ENCODE measurements around the gene GATA5. TPM values are rescaled to one million over a fixed set of nuclear protein-coding genes. Genes with fewer than 3 reads are reported as not detected.

Gene GATA5
- total and polyA plus RNA-seq, 10 of the 15 experiments (the other 5 are each of a cell fraction or from before 2014, with no cell fraction given) = not detected

DNA sequence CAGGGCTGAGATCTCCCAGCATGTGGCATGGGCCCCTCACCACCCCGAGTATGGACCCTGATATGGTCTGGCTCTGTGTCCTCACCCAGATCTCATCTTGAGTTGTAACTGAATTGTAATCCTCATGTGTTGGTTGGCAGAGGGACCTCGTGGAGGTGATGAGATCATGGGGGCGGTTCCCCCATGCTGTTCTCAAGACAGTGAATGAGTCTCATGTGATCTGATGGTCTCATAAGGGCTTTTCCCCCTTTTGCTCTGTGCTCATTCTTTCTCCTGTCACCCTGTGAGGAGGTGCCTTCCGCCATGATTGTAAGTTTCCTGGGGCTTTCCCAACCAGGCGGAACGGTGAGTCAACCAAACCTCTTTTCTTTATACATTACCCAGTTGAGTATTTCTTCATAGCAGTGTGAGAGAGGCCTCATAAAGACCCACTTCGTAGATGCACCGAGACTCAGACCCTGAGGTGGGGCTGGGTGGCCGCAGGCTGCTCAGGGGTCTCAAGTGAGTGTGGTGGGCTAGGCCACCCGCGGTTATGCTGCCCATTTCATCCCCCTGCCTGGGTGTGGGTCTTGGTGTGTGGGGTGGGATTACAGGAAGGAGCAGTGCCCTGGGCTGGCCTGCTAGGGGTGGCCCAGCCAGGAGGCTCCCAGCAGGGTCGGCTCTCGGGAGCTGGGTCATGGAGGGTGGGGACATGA, 26.2 kb upstream of the GATA5 start (continued):
- TF ChIP-seq ETV6 (conservative IDR thresholded peaks at IDR 0.05 in 1 of 2, IDR thresholded peaks at IDR 0.05 in 1 of 2; ENCODE audit: borderline replicate concordance in 1 of 2, low read depth in 1 of 2) = 0 out of 4 replicates have a peak, but pooled peaks of 1 of the 2 experiments have one; percentile 32
- no peak for TF ChIP-seq RB1 (IDR thresholded peaks at IDR 0.05; ENCODE audit: borderline replicate concordance)
- no peak for TF ChIP-seq KLF5 (IDR thresholded peaks at IDR 0.05; ENCODE audit: partially characterized antibody)
- peak; percentile 79 for TF ChIP-seq RAD51 (IDR thresholded peaks at IDR 0.05)
- TF ChIP-seq POLR2AphosphoS5 (IDR thresholded peaks at IDR 0.05; ENCODE audit: low read length) = peak; percentile 64; the same call in 1 of the 2 replicates
- peak; percentile 92 for TF ChIP-seq YY1 (IDR thresholded peaks at IDR 0.05; ENCODE audit: low read depth, low read length)
- TF ChIP-seq JUNB (IDR thresholded peaks at IDR 0.05) = peak; percentile 76
- TF ChIP-seq NFXL1 (IDR thresholded peaks at IDR 0.05; ENCODE audit: borderline replicate concordance) = no peak
- peak; percentile 29; the same call in 1 of the 2 replicates for TF ChIP-seq IKZF1 (conservative IDR thresholded peaks at IDR 0.05)
- TF ChIP-seq NR2C1 (IDR thresholded peaks at IDR 0.05) = no peak
- TF ChIP-seq HDAC2 (IDR thresholded peaks at IDR 0.05) = no peak
- TF ChIP-seq, protein P1, sequence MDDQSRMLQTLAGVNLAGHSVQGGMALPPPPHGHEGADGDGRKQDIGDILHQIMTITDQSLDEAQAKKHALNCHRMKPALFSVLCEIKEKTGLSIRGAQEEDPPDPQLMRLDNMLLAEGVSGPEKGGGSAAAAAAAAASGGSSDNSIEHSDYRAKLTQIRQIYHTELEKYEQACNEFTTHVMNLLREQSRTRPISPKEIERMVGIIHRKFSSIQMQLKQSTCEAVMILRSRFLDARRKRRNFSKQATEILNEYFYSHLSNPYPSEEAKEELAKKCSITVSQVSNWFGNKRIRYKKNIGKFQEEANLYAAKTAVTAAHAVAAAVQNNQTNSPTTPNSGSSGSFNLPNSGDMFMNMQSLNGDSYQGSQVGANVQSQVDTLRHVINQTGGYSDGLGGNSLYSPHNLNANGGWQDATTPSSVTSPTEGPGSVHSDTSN (IDR thresholded peaks at IDR 0.05; ENCODE audit: insufficient replicate concordance, low read depth, low read length) = no peak
- peak; percentile 88 for TF ChIP-seq RELA (IDR thresholded peaks at IDR 0.05; ENCODE audit: borderline replicate concordance, partially characterized antibody)
- peak; percentile 58 for TF ChIP-seq POLR2A (IDR thresholded peaks at IDR 0.05; ENCODE audit: low read depth, low read length)
- peak; percentile 37; the same call in 1 of the 2 replicates for TF ChIP-seq MTA2 (IDR thresholded peaks at IDR 0.05; ENCODE audit: low read depth)
- TF ChIP-seq, protein P2, sequence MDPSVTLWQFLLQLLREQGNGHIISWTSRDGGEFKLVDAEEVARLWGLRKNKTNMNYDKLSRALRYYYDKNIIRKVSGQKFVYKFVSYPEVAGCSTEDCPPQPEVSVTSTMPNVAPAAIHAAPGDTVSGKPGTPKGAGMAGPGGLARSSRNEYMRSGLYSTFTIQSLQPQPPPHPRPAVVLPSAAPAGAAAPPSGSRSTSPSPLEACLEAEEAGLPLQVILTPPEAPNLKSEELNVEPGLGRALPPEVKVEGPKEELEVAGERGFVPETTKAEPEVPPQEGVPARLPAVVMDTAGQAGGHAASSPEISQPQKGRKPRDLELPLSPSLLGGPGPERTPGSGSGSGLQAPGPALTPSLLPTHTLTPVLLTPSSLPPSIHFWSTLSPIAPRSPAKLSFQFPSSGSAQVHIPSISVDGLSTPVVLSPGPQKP (IDR thresholded peaks at IDR 0.05; ENCODE audit: low read depth, low read length) = no peak
- TF ChIP-seq STAT3 (IDR thresholded peaks at IDR 0.05; ENCODE audit: low read depth, low read length) = no peak
- no peak for TF ChIP-seq NR2F1 (conservative IDR thresholded peaks at IDR 0.05)
- 0 out of 2 replicates have a peak, but pooled peaks have one; percentile 44 for TF ChIP-seq TAF1 (IDR thresholded peaks at IDR 0.05; ENCODE audit: borderline replicate concordance, low read depth, low read length)
- TF ChIP-seq EED (IDR thresholded peaks at IDR 0.05; ENCODE audit: low read depth) = peak; percentile 44; the same call in 1 of the 2 replicates
- TF ChIP-seq CBX5 (IDR thresholded peaks at IDR 0.05; ENCODE audit: low read depth) = no peak
- peak in 1 of 2 experiments; percentile 41; a peak in 1 of 4 replicates for TF ChIP-seq IKZF2 (IDR thresholded peaks at IDR 0.05)
- 0 out of 2 replicates have a peak, but pooled peaks have one; percentile 24 for TF ChIP-seq CHD2 (IDR thresholded peaks at IDR 0.05; ENCODE audit: borderline replicate concordance, low read depth, low read length)
- TF ChIP-seq NR2C2 (IDR thresholded peaks at IDR 0.05; ENCODE audit: borderline replicate concordance, control insufficient read depth, insufficient read length, low read depth) = no peak
- peak; percentile 60; the same call in 1 of the 2 replicates for TF ChIP-seq PAX5 (IDR thresholded peaks at IDR 0.05; ENCODE audit: borderline replicate concordance, low read depth, low read length)
- TF ChIP-seq CREB1 (IDR thresholded peaks at IDR 0.05; ENCODE audit: low read depth) = peak; percentile 68
- TF ChIP-seq, protein P3, sequence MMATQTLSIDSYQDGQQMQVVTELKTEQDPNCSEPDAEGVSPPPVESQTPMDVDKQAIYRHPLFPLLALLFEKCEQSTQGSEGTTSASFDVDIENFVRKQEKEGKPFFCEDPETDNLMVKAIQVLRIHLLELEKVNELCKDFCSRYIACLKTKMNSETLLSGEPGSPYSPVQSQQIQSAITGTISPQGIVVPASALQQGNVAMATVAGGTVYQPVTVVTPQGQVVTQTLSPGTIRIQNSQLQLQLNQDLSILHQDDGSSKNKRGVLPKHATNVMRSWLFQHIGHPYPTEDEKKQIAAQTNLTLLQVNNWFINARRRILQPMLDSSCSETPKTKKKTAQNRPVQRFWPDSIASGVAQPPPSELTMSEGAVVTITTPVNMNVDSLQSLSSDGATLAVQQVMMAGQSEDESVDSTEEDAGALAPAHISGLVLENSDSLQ (IDR thresholded peaks at IDR 0.05) = peak; percentile 64
- TF ChIP-seq, protein P4, sequence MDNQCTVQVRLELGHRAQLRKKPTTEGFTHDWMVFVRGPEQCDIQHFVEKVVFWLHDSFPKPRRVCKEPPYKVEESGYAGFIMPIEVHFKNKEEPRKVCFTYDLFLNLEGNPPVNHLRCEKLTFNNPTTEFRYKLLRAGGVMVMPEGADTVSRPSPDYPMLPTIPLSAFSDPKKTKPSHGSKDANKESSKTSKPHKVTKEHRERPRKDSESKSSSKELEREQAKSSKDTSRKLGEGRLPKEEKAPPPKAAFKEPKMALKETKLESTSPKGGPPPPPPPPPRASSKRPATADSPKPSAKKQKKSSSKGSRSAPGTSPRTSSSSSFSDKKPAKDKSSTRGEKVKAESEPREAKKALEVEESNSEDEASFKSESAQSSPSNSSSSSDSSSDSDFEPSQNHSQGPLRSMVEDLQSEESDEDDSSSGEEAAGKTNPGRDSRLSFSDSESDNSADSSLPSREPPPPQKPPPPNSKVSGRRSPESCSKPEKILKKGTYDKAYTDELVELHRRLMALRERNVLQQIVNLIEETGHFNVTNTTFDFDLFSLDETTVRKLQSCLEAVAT (IDR thresholded peaks at IDR 0.05) = 0 out of 2 replicates have a peak, but pooled peaks have one; percentile 45
